Upper lobe of left lung (tissue), 6 donors: ENCODE results near the gene LRBA. TPM values are rescaled to one million over a fixed set of nuclear protein-coding genes. Genes with fewer than 3 reads are reported as not detected.
A peak's percentile ranks its signal among the peaks of the same experiment; 100 is the strongest.

Source experiments
- ATAC-seq, 2 donors: fragments of 200-7000 bp; cut with Tn5 transposase; one replicate each; pipeline ENCODE4 v1.9.1; 2022; ENCODE audit warnings: mild to moderate bottlenecking in 2 of 2, moderate library complexity in 2 of 2; ENCODE audit not compliant: low FRiP score in 2 of 2
- DNase-seq, 2 donors: peaks; one replicate each; pipeline ENCODE4 v3.0.0-alpha.2; 2019 to 2020
- H3K27ac ChIP-seq, 4 donors: fragments of 200-600 bp; sonication (generic); one replicate each; pipeline ENCODE4 v1.5.1; 2016 to 2019
- H3K27me3 ChIP-seq, 4 donors: fragments of 200-600 bp; sonication (generic); one replicate each; pipeline ENCODE4 v1.5.1; 2017 to 2019
- H3K36me3 ChIP-seq, 4 donors: fragments of 200-600 bp; sonication (generic); one replicate each; pipeline ENCODE4 v1.5.1; 2016 to 2019
- H3K4me1 ChIP-seq, 4 donors: fragments of 200-600 bp; sonication (generic); one replicate each; pipeline ENCODE4 v1.5.1; 2018 to 2019
- H3K4me3 ChIP-seq, 4 donors: fragments of 200-600 bp; sonication (generic); one replicate each; pipeline ENCODE4 v1.5.1; 2017 to 2019; ENCODE audit warnings: mild to moderate bottlenecking in 2 of 4, moderate library complexity in 1 of 4
- H3K9me3 ChIP-seq, 4 donors: fragments of 200-600 bp; sonication (generic); one replicate each; pipeline ENCODE4 v1.5.1; 2018 to 2019
- EP300 ChIP-seq, 4 donors: sonication (generic); formaldehyde crosslinking; IDR thresholded peaks; one replicate each; pipeline ENCODE4 v1.5.1; 2017; ENCODE audit warnings: antibody characterized with exemption in 4 of 4, control low read depth in 2 of 4
- POLR2A ChIP-seq, 4 donors: fragments of 450-650 bp; IDR thresholded peaks; one replicate each; pipeline ENCODE4 v1.5.1; 2016 to 2017; ENCODE audit warnings: antibody characterized with exemption in 4 of 4, mild to moderate bottlenecking in 2 of 4
- POLR2AphosphoS5 ChIP-seq, 2 donors: sonication (generic); formaldehyde crosslinking; IDR thresholded peaks; one replicate each; pipeline ENCODE4 v1.5.1; 2017; ENCODE audit warnings: antibody characterized with exemption in 2 of 2
- WGBS, 2 donors: methylation state at CpG; one replicate each; pipeline ENCODE4 v1.1.5; 2017 to 2018; 5-methylcytosine and 5-hydroxymethylcytosine counted together
- total RNA-seq, 6 donors: library from RNA; depleted of rRNA in 4 of 6; stranded (reverse); fragments of >200 nt in 4 of 6; gene quantifications; one replicate each; pipeline versions ENCODE4 v1.1.0 to v1.2.1, GENCODE V29; 2016 to 2021
- TF ChIP-seq, protein P1 (sequence below), 6 experiments: fragments of 450-650 bp in 4 of 6; fragments of 200-600 bp in 2 of 6; sonication (generic) in 2 of 6; IDR thresholded peaks; one replicate each; pipeline ENCODE4 v1.5.1; 2016 to 2019; ENCODE audit warnings: antibody characterized with exemption in 6 of 6
- donor health status: DM: no; HTN: no; CAD: no; lungs with moderate emphysema.
- donor health status: DM: no; HTN: yes; CAD: no; lungs with severe emphysema.

The LRBA gene
- total RNA-seq, 6 donors from 2014 or later = 34.7 to 139 (median 56.4) TPM

DNA sequence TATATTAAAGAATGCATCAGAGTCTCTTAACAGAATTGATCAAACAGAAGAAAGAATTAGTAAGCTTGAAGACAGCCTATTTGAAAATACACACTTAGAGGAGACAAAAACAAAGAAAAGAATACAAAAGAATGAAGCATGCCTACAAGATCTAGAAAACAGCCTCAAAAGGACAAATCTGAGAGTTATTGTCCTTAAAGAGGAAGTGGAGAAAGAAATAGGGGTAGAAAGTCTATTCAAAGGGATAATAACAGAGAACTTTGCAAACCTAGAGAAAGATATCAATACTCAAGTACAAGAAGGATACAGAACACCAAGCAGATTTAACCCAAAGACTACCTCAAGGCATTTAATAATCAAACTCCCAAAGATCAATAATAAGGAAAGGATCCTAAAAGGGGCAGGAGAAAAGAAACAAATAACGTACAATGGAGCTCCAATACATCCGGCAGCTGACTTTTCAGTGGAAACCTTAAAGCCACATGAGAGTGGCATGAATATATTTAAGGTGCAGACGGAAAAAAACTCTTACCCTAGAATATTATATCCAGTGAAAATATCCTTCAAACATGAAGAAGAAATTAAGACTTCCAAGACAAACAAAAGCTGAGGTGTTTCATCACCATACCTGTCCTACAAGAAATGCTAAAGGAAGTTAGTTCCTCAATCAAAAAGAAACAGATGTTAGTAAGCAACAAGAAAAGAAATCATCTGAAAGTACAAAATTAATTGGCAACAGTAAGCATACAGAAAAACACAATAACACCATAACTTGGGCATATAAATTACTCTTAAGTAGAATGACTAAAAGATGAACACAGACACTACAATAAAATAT lies 36.1 kb downstream of the LRBA start:
- no peaks in the 10 kb centered on the region for H3K36me3 ChIP-seq
- no peak for ATAC-seq
- no peaks in the 10 kb centered on the region for H3K9me3 ChIP-seq
- TF ChIP-seq POLR2AphosphoS5 (IDR thresholded peaks at IDR 0.05) = no peak
- TF ChIP-seq POLR2A (IDR thresholded peaks at IDR 0.05) = no peak
- no peak for TF ChIP-seq EP300 (IDR thresholded peaks at IDR 0.05)
- TF ChIP-seq, protein P1, sequence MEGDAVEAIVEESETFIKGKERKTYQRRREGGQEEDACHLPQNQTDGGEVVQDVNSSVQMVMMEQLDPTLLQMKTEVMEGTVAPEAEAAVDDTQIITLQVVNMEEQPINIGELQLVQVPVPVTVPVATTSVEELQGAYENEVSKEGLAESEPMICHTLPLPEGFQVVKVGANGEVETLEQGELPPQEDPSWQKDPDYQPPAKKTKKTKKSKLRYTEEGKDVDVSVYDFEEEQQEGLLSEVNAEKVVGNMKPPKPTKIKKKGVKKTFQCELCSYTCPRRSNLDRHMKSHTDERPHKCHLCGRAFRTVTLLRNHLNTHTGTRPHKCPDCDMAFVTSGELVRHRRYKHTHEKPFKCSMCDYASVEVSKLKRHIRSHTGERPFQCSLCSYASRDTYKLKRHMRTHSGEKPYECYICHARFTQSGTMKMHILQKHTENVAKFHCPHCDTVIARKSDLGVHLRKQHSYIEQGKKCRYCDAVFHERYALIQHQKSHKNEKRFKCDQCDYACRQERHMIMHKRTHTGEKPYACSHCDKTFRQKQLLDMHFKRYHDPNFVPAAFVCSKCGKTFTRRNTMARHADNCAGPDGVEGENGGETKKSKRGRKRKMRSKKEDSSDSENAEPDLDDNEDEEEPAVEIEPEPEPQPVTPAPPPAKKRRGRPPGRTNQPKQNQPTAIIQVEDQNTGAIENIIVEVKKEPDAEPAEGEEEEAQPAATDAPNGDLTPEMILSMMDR (IDR thresholded peaks at IDR 0.05) = no peak
- WGBS, 2 donors = 92 to 93% methylated on average over 3 of the region's 3 CpGs
- no peak overlapping the region for H3K27ac ChIP-seq
- no peak for DNase-seq
- no peaks in the 10 kb centered on the region for H3K4me1 ChIP-seq
- H3K27me3 ChIP-seq = no peaks in the 10 kb centered on the region
- H3K4me3 ChIP-seq = no peak overlapping the region

DNA sequence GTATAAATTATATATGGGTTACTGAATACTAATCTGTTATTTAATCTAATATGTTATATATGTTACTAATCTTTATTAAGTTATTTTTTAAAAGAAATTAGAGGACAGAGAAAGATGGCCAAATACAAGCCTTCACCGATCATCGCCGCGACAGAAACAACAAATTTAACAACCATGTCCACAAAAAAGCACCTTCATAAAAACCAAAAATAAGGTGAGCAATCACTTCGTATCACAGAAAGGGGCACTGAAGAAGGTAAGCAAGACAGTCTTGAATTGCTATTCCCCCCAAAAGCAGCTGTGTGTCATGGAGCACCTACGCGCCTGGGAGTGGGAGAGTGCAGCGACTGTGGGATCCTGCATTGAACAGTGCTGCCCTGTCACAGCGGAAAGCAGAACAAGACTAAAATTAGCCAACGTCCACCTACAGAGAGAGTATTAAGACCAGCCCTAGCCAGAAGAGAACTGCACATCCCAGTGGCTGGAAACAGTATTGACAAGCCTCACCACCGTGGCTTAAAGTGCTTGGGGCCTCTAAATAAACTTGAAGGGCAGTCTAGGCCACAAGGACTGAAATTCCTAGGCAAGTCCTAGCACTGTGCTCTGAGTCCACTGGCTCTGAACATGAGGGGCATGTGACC lies 38.5 kb downstream of the LRBA start:
- Histone ChIP-seq H3K4me1 (peaks cover 0 to 9% (median 7%) of the 10 kb centered on the region in 4 donors), H3K27me3 (no peaks in the 10 kb centered on the region), H3K36me3 (no peaks in the 10 kb centered on the region), H3K27ac (no peak overlapping the region), H3K4me3 (no peak overlapping the region), H3K9me3 (no peaks in the 10 kb centered on the region)
- DNase-seq (no peak), ATAC-seq (peak; percentile 23 to 40)
- no peak for TF ChIP-seq POLR2AphosphoS5 (IDR thresholded peaks at IDR 0.05)
- TF ChIP-seq POLR2A (IDR thresholded peaks at IDR 0.05) = no peak
- TF ChIP-seq, protein P1 (IDR thresholded peaks at IDR 0.05) = no peak
- WGBS, 2 donors = 79 to 82% methylated on average over 11 of the region's 11 CpGs

DNA sequence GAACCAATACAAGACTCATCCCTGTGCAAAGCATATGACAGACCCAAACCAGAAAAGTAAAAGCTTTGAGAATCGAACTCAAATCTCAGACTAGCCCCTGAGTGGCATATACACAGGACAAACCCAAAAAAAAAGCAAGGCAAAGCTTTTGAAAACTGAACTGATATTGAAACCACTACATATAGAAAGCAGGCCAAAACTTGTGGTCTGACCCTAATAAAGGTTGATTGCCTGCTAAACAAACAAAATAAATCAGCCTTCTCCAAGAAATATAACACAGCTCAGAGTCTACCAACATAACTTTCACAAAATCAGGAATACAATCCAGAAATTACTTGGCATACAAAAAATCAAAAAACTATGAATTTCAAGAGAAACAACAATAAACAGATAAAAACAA lies 40.3 kb downstream of the LRBA start:
- no peaks in the 10 kb centered on the region for H3K36me3 ChIP-seq
- no peak overlapping the region for H3K4me3 ChIP-seq
- H3K9me3 ChIP-seq = no peaks in the 10 kb centered on the region
- TF ChIP-seq EP300 (IDR thresholded peaks at IDR 0.05) (no peak), POLR2A (IDR thresholded peaks at IDR 0.05) (no peak), POLR2AphosphoS5 (IDR thresholded peaks at IDR 0.05) (no peak)
- TF ChIP-seq, protein P1 (IDR thresholded peaks at IDR 0.05) = no peak
- no peak overlapping the region for H3K27ac ChIP-seq
- H3K27me3 ChIP-seq = no peaks in the 10 kb centered on the region
- WGBS, 2 donors = 81 to 94% methylated on average over 1 of the region's 1 CpG
- ATAC-seq = no peak
- DNase-seq = no peak
- H3K4me1 ChIP-seq = peaks cover 0 to 9% (median 7%) of the 10 kb centered on the region in 4 donors

DNA sequence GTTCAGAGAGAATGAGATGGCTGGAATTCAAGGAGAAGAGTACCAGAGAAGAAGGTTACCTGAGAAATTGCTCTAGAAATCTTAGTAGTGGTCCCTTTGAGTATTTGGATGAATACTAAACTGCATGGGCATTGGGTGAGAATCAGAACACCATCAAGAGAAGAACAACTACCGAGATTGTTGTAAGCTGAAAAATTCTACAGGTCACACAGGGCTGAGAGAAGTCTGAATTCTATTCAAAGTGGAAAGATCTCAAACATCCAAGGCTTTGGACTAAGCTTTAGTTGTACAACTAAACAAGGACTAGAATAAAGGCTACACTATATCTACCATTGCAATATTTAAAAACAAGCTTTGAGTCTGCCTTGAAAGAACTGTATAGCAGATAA lies 40.8 kb downstream of the LRBA start:
- no peaks in the 10 kb centered on the region for H3K9me3 ChIP-seq
- no peaks in the 10 kb centered on the region for H3K27me3 ChIP-seq
- H3K4me3 ChIP-seq = no peak overlapping the region
- peaks cover 0 to 9% (median 7%) of the 10 kb centered on the region in 4 donors for H3K4me1 ChIP-seq
- DNase-seq = no peak
- TF ChIP-seq EP300 (IDR thresholded peaks at IDR 0.05) = no peak
- TF ChIP-seq POLR2A (IDR thresholded peaks at IDR 0.05) = no peak
- TF ChIP-seq, protein P1 (IDR thresholded peaks at IDR 0.05) = no peak
- TF ChIP-seq POLR2AphosphoS5 (IDR thresholded peaks at IDR 0.05) = no peak
- no peak overlapping the region for H3K27ac ChIP-seq
- no peaks in the 10 kb centered on the region for H3K36me3 ChIP-seq
- no peak for ATAC-seq
- WGBS, 2 donors = 92 to 95% methylated on average over 1 of the region's 1 CpG
